Dendritic cell treated with granulocyte-macrophage colony-stimulating factor and Interleukin-4, amounts not matched to agents 40 ng/mL and 50 ng/mL, for 4 days (primary cell): Measurements from ENCODE around the gene EVC.
"Not testable (repeated sequence)": the region's sequence is repeated elsewhere in the genome, so short reads cannot be mapped to it uniquely, and the experiment has no call there.

Experiments used
- H3K27ac Mint-ChIP-seq: one replicate; pipeline ENCODE4 v1.8.0; 2022; ENCODE audit warnings: mild to moderate bottlenecking, mixed read lengths
- H3K27me3 Mint-ChIP-seq: one replicate; pipeline ENCODE4 v1.8.0; 2022; ENCODE audit warnings: mild to moderate bottlenecking, mixed read lengths
- H3K36me3 Mint-ChIP-seq: one replicate; pipeline ENCODE4 v1.8.0; 2022; ENCODE audit warnings: low read depth, mixed read lengths
- H3K4me1 Mint-ChIP-seq: one replicate; pipeline ENCODE4 v1.8.0; 2022; ENCODE audit warnings: low read depth, mixed read lengths
- H3K4me3 Mint-ChIP-seq: one replicate; pipeline ENCODE4 v1.8.0; 2022; ENCODE audit warnings: mild to moderate bottlenecking, moderate library complexity, mixed read lengths
- H3K9me3 Mint-ChIP-seq: one replicate; pipeline ENCODE4 v1.8.0; 2022; ENCODE audit warnings: mixed read lengths
- intact Hi-C: fragments of 100-400 bp; cut with micrococcal nuclease; formaldehyde crosslinking; loops from one replicate; pipeline ENCODE4 v1.15.0; 2022

Gene EVC

DNA sequence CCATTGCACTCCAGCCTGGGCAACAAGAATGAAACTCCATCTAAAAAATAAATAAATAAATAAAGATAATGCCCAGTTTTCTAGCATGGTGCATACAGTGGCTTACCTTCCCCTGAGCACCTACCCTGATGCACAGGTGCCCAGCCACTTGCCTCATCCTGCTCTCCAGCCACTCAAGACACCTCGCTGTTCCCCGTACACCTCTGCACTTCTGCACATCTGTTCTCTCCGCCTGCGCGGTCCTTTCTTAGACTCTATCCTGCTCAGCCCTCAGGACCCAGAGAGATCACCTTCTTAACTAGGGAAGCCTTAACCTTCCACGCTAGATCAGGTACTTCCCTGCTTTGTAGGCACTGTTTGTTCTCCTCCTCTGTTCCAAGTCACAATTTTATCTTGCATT, 2.9 kb downstream of the EVC start:
- H3K4me1 Mint-ChIP-seq, result peaks cover 12% of the 10 kb centered on the region
- intact Hi-C loops, result no loop called here
- H3K9me3 Mint-ChIP-seq, result peaks cover 8% of the 10 kb centered on the region
- no peak overlapping the region for H3K4me3 Mint-ChIP-seq
- peaks cover 51% of the 10 kb centered on the region for H3K27me3 Mint-ChIP-seq
- H3K36me3 Mint-ChIP-seq, result no peaks in the 10 kb centered on the region
- no peak overlapping the region for H3K27ac Mint-ChIP-seq

GRCh38 chr4:5715357-5715756, 4.4 kb downstream of the EVC start:
- intact Hi-C loops, result no loop called here
- Mint-ChIP-seq H3K9me3 (peaks cover 8% of the 10 kb centered on the region), H3K27me3 (peaks cover 37% of the 10 kb centered on the region), H3K4me1 (peaks cover 20% of the 10 kb centered on the region), H3K4me3 (no peak overlapping the region), H3K27ac (no peak overlapping the region), H3K36me3 (no peaks in the 10 kb centered on the region)

DNA sequence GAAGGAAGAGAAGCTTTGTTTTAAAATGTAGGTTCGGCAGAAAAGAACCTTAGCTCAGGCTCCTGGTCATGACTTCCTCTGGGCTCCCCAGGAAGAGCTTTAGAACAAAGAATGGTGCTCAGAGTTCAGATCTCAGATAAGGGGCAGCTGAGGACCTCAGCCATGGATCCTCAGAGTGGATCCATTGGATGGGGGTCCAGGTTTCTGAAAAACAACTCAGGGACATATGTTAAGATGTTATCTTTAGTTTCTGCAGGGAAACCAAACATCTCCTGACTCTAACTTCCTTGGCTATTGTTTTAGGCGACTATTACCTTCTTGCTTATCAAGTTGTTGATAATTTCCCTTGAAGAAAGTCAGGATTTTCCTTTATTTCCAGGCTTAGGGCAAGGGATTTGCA, 5.4 kb downstream of the EVC start:
- no peaks in the 10 kb centered on the region for H3K36me3 Mint-ChIP-seq
- H3K4me3 Mint-ChIP-seq, result no peak overlapping the region
- peaks cover 13% of the 10 kb centered on the region for H3K4me1 Mint-ChIP-seq
- peaks cover 8% of the 10 kb centered on the region for H3K9me3 Mint-ChIP-seq
- H3K27ac Mint-ChIP-seq, result no peak overlapping the region
- intact Hi-C loops, result no loop called here
- H3K27me3 Mint-ChIP-seq, result peaks cover 29% of the 10 kb centered on the region

DNA sequence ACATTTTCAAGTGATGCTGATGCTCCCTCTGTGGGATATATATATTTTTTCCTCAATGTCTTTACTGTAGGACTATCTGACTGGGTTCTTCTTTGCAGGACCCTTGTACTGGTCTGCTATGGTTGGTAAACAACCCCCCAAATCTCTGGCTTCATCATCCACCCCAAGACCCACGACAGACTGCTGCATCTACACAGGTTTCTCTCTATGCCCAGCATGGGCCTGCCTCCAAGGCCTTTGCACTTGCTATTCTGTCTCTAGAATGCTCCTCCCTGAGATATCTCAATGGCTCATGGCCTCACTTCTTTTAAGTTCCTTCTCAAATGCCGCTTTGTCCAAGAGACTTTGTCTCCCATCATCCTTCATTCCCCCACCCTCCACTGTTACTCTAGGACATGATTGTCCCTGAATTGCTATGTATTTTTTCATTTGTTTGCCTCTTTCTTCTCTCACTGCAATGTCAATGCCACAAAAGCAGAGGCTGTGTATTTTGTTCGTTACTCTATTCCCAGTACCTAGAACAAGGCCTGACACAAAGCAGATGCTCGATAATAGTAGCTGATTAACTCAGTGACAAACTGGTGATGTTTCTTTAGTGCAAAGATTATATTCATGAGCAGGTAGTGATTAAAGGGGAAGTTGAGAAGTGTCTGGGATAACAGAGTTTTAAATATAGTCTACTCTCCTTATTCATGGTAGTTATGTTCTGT, 6.6 kb downstream of the EVC start:
- H3K4me1 Mint-ChIP-seq, result peaks cover 9% of the 10 kb centered on the region
- peaks cover 17% of the 10 kb centered on the region for H3K27me3 Mint-ChIP-seq
- H3K27ac Mint-ChIP-seq, result no peak overlapping the region
- peaks cover 8% of the 10 kb centered on the region for H3K9me3 Mint-ChIP-seq
- no peaks in the 10 kb centered on the region for H3K36me3 Mint-ChIP-seq
- no peak overlapping the region for H3K4me3 Mint-ChIP-seq
- intact Hi-C loops, result no loop called here

DNA sequence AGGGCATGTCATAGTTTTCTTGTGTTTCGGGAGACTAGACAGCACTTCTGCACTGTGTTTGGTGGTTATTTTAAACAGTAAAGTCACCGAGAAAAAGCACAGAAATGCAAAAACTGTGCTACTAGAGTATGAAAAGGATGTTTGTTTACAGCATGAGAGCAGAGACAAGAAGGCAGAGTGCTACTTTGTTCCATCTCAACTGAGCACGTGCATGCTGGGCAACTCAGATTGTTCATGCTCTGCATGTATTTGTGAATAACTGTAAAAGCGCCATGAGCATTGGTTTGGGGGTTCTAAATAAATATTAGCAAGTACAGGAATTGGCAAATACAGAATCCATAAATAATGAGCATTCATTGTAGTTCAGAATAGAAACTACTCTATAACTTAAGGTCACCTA, 7.4 kb downstream of the EVC start:
- Mint-ChIP-seq H3K27me3 (peaks cover 11% of the 10 kb centered on the region), H3K4me3 (no peak overlapping the region)
- intact Hi-C loops, result no loop called here

DNA sequence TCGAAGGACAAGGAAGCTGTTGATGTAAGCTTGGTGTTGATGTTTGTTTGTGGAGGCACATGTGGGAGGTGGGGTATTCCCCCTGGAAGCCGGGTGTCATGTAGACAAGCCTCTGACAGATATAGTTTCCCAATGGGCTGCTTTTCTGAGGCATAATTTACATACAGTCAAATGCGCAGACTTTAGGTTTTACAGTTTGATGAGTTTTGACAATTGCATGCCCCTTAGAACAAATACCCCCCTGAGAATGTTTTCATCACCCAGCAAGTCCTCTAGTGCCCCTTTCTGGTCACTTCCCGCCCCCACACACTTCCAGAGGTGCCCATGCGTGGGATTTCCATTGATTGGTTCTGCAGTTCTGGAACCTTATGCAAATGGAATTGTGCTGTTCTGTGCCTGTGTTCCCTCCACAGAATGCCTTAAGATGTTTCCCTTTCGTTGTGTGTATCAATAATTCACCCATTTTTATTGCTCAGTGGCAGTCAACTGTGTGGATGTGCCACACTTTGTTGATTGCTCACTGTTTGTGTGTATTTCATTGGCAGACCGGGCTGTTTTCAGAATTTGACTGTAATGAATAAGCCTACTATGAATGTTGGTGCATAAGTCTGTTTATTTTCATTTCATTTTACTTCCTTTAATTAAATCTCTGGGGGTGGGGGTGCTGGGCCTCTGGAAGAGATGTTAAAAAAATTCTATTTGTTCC, 8.5 kb downstream of the EVC start:
- intact Hi-C loops, result no loop called here
- peaks cover 8% of the 10 kb centered on the region for H3K9me3 Mint-ChIP-seq
- H3K36me3 Mint-ChIP-seq, result no peaks in the 10 kb centered on the region
- H3K4me3 Mint-ChIP-seq, result no peak overlapping the region
- H3K27ac Mint-ChIP-seq, result no peak overlapping the region
- H3K4me1 Mint-ChIP-seq, result peaks cover 9% of the 10 kb centered on the region
- peaks cover 7% of the 10 kb centered on the region for H3K27me3 Mint-ChIP-seq

More for the DNA sequence above, 7.4 kb downstream of the EVC start:
- H3K9me3 Mint-ChIP-seq, result peaks cover 8% of the 10 kb centered on the region
- peaks cover 9% of the 10 kb centered on the region for H3K4me1 Mint-ChIP-seq
- no peaks in the 10 kb centered on the region for H3K36me3 Mint-ChIP-seq
- H3K27ac Mint-ChIP-seq, result no peak overlapping the region

DNA sequence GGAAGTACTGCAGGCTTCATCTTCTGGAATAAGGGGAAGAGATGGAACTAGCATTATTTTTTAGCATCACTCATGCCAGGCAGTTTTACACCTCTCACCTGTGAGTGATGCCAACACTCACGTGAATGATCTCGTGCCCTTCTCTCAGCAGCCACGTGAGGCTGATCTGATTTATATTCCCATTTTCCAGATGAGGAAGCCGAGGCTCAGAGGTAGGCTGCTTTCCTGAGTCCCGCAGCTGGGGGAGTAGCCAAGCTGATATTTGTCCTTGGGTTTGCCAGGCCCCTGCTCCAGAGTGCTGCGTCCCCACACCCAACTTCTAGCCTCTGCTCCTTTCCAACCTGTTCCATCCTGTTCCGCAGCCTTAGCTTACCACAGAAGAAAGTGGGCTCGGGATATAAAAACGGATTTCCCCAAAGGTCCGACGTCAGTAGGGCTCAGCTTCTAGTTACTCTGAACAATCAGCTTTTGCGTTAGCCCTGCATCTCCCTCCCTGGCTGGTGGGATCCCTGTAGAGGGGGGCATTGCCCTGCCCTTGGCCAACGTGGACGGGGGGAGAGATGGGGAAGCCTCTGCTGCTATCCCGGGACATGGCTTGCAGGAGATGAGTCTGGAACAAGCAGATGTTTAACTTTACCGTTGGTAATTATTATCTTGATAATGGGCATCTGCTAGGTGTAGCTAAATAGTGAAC, 9.3 kb downstream of the EVC start:
- peaks cover 3% of the 10 kb centered on the region for H3K27me3 Mint-ChIP-seq
- H3K27ac Mint-ChIP-seq, result no peak overlapping the region
- intact Hi-C loops, result no loop called here
- H3K36me3 Mint-ChIP-seq, result no peaks in the 10 kb centered on the region
- no peak overlapping the region for H3K4me3 Mint-ChIP-seq
- peaks cover under 1% of the 10 kb centered on the region for H3K9me3 Mint-ChIP-seq
- peaks cover 9% of the 10 kb centered on the region for H3K4me1 Mint-ChIP-seq

DNA sequence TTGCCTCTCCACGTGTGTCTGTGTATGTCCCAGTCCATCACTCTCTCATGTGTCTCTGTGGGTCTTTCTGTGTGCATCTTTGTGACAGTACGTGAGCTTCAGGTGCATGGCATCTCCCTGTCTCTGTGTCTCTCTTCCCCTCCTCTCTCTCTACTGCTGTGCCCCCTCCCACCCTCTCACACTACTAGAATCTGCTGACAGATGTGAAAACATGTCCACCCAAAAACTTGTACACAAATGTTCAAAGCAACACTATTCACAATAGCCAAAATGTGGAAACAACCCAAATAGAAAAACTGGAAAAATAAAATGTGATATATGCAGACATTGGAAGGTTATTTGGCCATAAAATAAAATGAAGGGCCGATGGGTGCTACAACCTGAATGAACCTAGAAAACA, 10.0 kb downstream of the EVC start:
- intact Hi-C loops, result no loop called here
- Mint-ChIP-seq H3K9me3 (no peaks in the 10 kb centered on the region), H3K27ac (no peak overlapping the region), H3K36me3 (no peaks in the 10 kb centered on the region), H3K4me3 (no peak overlapping the region), H3K27me3 (peaks cover 3% of the 10 kb centered on the region), H3K4me1 (peaks cover 9% of the 10 kb centered on the region)

DNA sequence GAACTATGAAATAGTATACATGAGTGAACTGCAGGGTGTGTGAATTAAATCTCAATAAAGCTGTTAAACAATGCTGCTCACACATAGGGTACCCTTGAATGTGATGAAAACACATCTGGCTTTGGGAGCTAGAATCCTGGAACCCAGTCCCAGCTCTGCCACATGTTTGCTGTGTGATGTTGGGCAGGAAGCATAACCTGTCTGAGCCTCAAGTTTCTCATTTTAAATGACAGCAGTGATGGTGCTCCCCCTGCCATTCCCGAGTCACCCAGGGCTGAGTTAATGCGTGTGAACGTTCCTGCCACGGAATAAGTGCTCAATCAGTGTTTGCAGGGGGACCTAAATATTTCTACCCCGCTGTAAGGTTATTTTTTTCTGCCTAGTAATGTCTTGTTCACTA, 10.9 kb downstream of the EVC start:
- Mint-ChIP-seq H3K36me3 (no peaks in the 10 kb centered on the region), H3K27me3 (peaks cover 3% of the 10 kb centered on the region), H3K9me3 (no peaks in the 10 kb centered on the region), H3K4me3 (no peak overlapping the region), H3K27ac (no peak overlapping the region), H3K4me1 (peaks cover 9% of the 10 kb centered on the region)
- intact Hi-C loops, result no loop called here

- Mint-ChIP-seq H3K4me3 (no peak overlapping the region), H3K36me3 (no peaks in the 10 kb centered on the region), H3K9me3 (no peaks in the 10 kb centered on the region), H3K4me1 (peaks cover 9% of the 10 kb centered on the region), H3K27ac (no peak overlapping the region), H3K27me3 (peaks cover 3% of the 10 kb centered on the region)
- intact Hi-C loops, result no loop called here
Observed at GRCh38 chr4:5722328-5722727, 11.3 kb downstream of the EVC start.

- Mint-ChIP-seq H3K9me3 (no peaks in the 10 kb centered on the region), H3K36me3 (no peaks in the 10 kb centered on the region), H3K4me1 (peaks cover 17% of the 10 kb centered on the region), H3K4me3 (no peak overlapping the region), H3K27me3 (no peaks in the 10 kb centered on the region), H3K27ac (no peak overlapping the region)
- intact Hi-C loops, result no loop called here
Observed at GRCh38 chr4:5724377-5724776, 13.4 kb downstream of the EVC start.

GRCh38 chr4:5728412-5728811, 17.4 kb downstream of the EVC start:
- H3K36me3 Mint-ChIP-seq, H3K9me3 Mint-ChIP-seq, H3K4me3 Mint-ChIP-seq, intact Hi-C loops, H3K27me3 Mint-ChIP-seq, H3K27ac Mint-ChIP-seq: not testable (repeated sequence)
- peaks cover 30% of the 10 kb centered on the region for H3K4me1 Mint-ChIP-seq

DNA sequence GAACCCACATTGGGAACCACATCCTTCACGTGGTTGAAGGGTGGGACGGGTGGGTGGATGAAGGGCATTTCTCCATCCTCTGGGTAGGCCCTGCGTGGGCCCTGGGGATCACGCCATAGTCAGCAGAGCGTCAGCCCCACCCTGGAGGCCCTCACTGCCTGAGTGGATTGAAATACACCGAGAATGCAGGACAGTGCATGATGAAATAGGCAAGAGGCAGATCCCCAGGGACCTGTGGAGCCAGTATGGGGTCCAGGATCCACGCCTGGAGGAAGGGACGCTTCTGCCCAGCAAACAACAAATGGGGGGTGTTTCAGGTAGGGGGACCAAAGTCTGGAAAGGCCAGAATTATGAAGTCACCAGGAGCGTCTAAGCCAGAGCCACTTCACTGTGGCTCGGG, 19.4 kb downstream of the EVC start:
- H3K27ac Mint-ChIP-seq, result no peak overlapping the region
- H3K4me1 Mint-ChIP-seq, result peaks cover 30% of the 10 kb centered on the region
- H3K4me3 Mint-ChIP-seq, result no peak overlapping the region
- no peaks in the 10 kb centered on the region for H3K9me3 Mint-ChIP-seq
- no peaks in the 10 kb centered on the region for H3K27me3 Mint-ChIP-seq
- intact Hi-C loops, result no loop called here
- no peaks in the 10 kb centered on the region for H3K36me3 Mint-ChIP-seq
